WTC11 (cell line): ENCODE measurements around the gene TXNRD1. TPM values are rescaled to one million over a fixed set of nuclear protein-coding genes. Genes with fewer than 3 reads are reported as not detected.
A peak's percentile ranks its signal among the peaks of the same experiment; 100 is the strongest.

Experiments used
- ATAC-seq: fragments of 200-7000 bp; cut with Tn5 transposase; 2 replicates; pipeline ENCODE4 v1.10.0; 2021; ENCODE audit warnings: mild to moderate bottlenecking, moderate library complexity
- CTCF ChIA-PET: fragments of 300-600 bp; sonication (Branson Sonifier 250); formaldehyde crosslinking; loops from one replicate; lab custom pipeline; 2021; ENCODE audit warnings: antibody characterized with exemption; lab: Charles Lee
- POLR2A ChIA-PET: fragments of 350-600 bp; sonication (Branson Sonifier 250); formaldehyde crosslinking; loops from one replicate; lab custom pipeline; 2021; ENCODE audit warnings: antibody characterized with exemption; lab: Charles Lee
- DNase-seq: peaks from one replicate; pipeline ENCODE4 v3.0.0; 2021; ENCODE audit warnings: low spot score
- H3K27ac Mint-ChIP-seq: 2 replicates; pipeline ENCODE4 v1.8.0; 2021; ENCODE audit warnings: mixed read lengths
- H3K27me3 Mint-ChIP-seq: 2 replicates; pipeline ENCODE4 v1.8.0; 2021; ENCODE audit warnings: low read depth, mild to moderate bottlenecking, moderate library complexity, mixed read lengths
- H3K36me3 Mint-ChIP-seq: 2 replicates; pipeline ENCODE4 v1.8.0; 2021; ENCODE audit warnings: mixed read lengths
- H3K4me1 Mint-ChIP-seq: 2 replicates; pipeline ENCODE4 v1.8.0; 2022; ENCODE audit warnings: mixed read lengths
- H3K4me3 Mint-ChIP-seq: 2 replicates; pipeline ENCODE4 v1.8.0; 2021; ENCODE audit warnings: mild to moderate bottlenecking, moderate library complexity, mixed read lengths
- H3K9me3 Mint-ChIP-seq: 2 replicates; pipeline ENCODE4 v1.8.0; 2021; ENCODE audit warnings: mixed read lengths
- ETV6 ChIP-seq: sonication (generic); formaldehyde crosslinking; IDR thresholded peaks from 2 replicates; pipeline ENCODE4 v1.8.1; 2022; ENCODE audit warnings: mild to moderate bottlenecking, missing genetic modification reagents
- GRHL2 ChIP-seq: fragments of 250-450 bp; sonication (Bioruptor Pico); IDR thresholded peaks from 2 replicates; pipeline ENCODE4 v1.8.0; 2022; ENCODE audit warnings: mild to moderate bottlenecking, moderate library complexity; ENCODE audit not compliant: insufficient replicate concordance, severe bottlenecking
- GTF2I ChIP-seq: fragments of 250-450 bp; sonication (Bioruptor Pico); conservative IDR thresholded peaks from 2 replicates; pipeline ENCODE4 v1.4.0; 2021; ENCODE audit warnings: mild to moderate bottlenecking
- NFYB ChIP-seq: sonication (generic); formaldehyde crosslinking; conservative IDR thresholded peaks from 2 replicates; pipeline ENCODE4 v1.8.0; 2022; ENCODE audit warnings: low read depth, missing genetic modification reagents
- RORB ChIP-seq: fragments of 250-450 bp; sonication (Bioruptor Pico); IDR thresholded peaks from 2 replicates; pipeline ENCODE4 v1.9.0; 2021; ENCODE audit warnings: mild to moderate bottlenecking
- TCF7 ChIP-seq: sonication (generic); formaldehyde crosslinking; IDR thresholded peaks from 2 replicates; pipeline ENCODE4 v1.8.0; 2022; ENCODE audit warnings: mild to moderate bottlenecking, low read depth, missing genetic modification reagents, moderate library complexity
- TEAD1 ChIP-seq: sonication (generic); formaldehyde crosslinking; IDR thresholded peaks from 2 replicates; pipeline ENCODE4 v1.8.0; 2022; ENCODE audit warnings: mild to moderate bottlenecking, missing genetic modification reagents
- TP53 ChIP-seq: sonication (generic); formaldehyde crosslinking; IDR thresholded peaks from 2 replicates; pipeline ENCODE4 v1.8.1; 2023; ENCODE audit warnings: mild to moderate bottlenecking, missing genetic modification reagents
- ZNF121 ChIP-seq: sonication (generic); formaldehyde crosslinking; IDR thresholded peaks from 2 replicates; pipeline ENCODE4 v1.8.0; 2023; ENCODE audit warnings: missing genetic modification reagents
- ZNF232 ChIP-seq: sonication (generic); formaldehyde crosslinking; IDR thresholded peaks from 2 replicates; pipeline ENCODE4 v1.8.0; 2022; ENCODE audit warnings: mild to moderate bottlenecking, missing genetic modification reagents
- ZNF317 ChIP-seq: sonication (generic); formaldehyde crosslinking; IDR thresholded peaks from 2 replicates; pipeline ENCODE4 v1.8.1; 2023; ENCODE audit warnings: low read depth, mild to moderate bottlenecking, moderate library complexity, missing genetic modification reagents, borderline replicate concordance
- ZNF416 ChIP-seq: fragments of 250-450 bp; sonication (Bioruptor Pico); IDR thresholded peaks from 2 replicates; pipeline ENCODE4 v1.9.0; 2021; ENCODE audit warnings: mild to moderate bottlenecking, inconsistent platforms
- total RNA-seq: library from RNA; stranded (reverse); gene quantifications from 3 replicates; pipeline ENCODE4 v1.2.3, GENCODE V29; 2021
- TF ChIP-seq, protein P1 (sequence below): fragments of 250-450 bp; sonication (Bioruptor Pico); IDR thresholded peaks from 2 replicates; pipeline ENCODE4 v1.8.0; 2021; ENCODE audit warnings: mild to moderate bottlenecking
- TF ChIP-seq, protein P2 (sequence below): sonication (generic); formaldehyde crosslinking; IDR thresholded peaks from 2 replicates; pipeline ENCODE4 v1.8.0; 2022; ENCODE audit warnings: mild to moderate bottlenecking, missing genetic modification reagents
- TF ChIP-seq, protein P3 (sequence below): sonication (generic); formaldehyde crosslinking; IDR thresholded peaks from 2 replicates; pipeline ENCODE4 v1.8.1; 2023; ENCODE audit warnings: mild to moderate bottlenecking, missing genetic modification reagents
- TF ChIP-seq, protein P4 (sequence below): sonication (generic); formaldehyde crosslinking; IDR thresholded peaks from 2 replicates; pipeline ENCODE4 v1.8.1; 2023; ENCODE audit warnings: mild to moderate bottlenecking, moderate library complexity, missing genetic modification reagents
- TF ChIP-seq, protein P5 (sequence below): sonication (generic); formaldehyde crosslinking; IDR thresholded peaks from 2 replicates; pipeline ENCODE4 v1.8.0; 2023; ENCODE audit warnings: missing genetic modification reagents
- TF ChIP-seq, protein P6 (sequence below): sonication (generic); formaldehyde crosslinking; IDR thresholded peaks from 2 replicates; pipeline ENCODE4 v1.8.0; 2023; ENCODE audit warnings: mild to moderate bottlenecking, missing genetic modification reagents
- TF ChIP-seq, protein P7 (sequence below): sonication (generic); formaldehyde crosslinking; IDR thresholded peaks from 2 replicates; pipeline ENCODE4 v1.8.0; 2022; ENCODE audit warnings: mild to moderate bottlenecking, missing genetic modification reagents

TXNRD1 gene
- total RNA-seq, 1 experiment from 2014 or later: 113 TPM

DNA sequence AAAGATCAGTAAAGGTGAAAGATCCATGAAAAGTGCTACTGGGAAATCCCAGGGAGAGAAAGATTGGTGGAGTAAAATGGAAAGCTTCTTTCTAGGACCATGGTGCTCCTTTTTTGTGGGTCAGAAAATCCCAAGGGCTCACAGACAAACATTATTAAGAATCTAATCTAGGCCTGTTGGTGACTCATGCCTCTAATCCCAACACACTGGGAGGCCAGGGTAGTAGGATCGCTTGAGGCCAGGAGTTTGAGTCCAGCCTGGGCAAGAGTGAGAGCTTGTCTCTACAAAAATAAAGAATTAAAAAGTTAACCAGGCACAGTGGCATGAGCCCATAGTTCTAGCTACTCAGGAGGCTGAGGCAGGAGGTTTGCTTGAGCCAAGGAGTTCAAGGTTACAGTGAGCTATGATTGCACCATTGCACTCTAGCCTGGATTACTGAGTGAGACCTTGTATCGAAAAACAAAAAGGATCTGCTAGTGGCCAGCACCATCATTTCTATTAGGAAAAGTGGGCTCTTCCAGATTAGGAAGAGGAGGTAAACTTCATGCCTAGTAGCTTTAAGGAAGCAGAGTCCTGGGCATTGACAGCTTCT lies 43.0 kb downstream of the TXNRD1 start:
- no peaks in the 10 kb centered on the region for H3K36me3 Mint-ChIP-seq
- DNase-seq (no peak), ATAC-seq (no peak)
- no peak overlapping the region for H3K27ac Mint-ChIP-seq
- ChIA-PET POLR2A (no interaction called here), CTCF (interaction anchor here (1.0 kb wide), 1 partner anchor 28 kb away, joined by 3 read pairs; no protein-coding TSS in a partner anchor)
- no peaks in the 10 kb centered on the region for H3K27me3 Mint-ChIP-seq
- H3K4me1 Mint-ChIP-seq: peaks cover 6% of the 10 kb centered on the region
- no peak overlapping the region for H3K4me3 Mint-ChIP-seq
- TF ChIP-seq, protein P1, sequence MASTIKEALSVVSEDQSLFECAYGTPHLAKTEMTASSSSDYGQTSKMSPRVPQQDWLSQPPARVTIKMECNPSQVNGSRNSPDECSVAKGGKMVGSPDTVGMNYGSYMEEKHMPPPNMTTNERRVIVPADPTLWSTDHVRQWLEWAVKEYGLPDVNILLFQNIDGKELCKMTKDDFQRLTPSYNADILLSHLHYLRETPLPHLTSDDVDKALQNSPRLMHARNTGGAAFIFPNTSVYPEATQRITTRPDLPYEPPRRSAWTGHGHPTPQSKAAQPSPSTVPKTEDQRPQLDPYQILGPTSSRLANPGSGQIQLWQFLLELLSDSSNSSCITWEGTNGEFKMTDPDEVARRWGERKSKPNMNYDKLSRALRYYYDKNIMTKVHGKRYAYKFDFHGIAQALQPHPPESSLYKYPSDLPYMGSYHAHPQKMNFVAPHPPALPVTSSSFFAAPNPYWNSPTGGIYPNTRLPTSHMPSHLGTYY: no peak
- no peak for TF ChIP-seq GTF2I (CRISPR knock-in tag)
- H3K9me3 Mint-ChIP-seq: no peaks in the 10 kb centered on the region

DNA sequence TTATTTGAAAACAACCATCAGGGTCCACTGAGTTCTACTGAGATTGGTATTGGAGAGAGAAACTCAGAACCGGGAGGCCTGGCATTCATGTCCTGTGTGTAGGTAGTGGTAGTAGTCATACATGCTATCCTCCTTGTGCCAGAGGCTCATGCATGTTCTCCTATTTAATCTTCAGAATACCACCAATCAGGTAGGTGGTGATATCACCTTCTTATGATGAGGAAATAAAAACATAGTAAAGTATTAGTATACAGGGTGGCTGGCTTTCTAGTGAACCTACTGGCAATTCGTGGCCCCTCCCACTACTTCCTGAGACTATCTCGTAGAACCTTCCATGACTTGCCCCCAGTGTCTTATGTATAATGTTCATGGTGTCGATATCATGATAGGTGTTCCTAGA lies 47.4 kb downstream of the TXNRD1 start:
- Mint-ChIP-seq H3K27me3 (no peaks in the 10 kb centered on the region), H3K4me1 (peaks cover 11% of the 10 kb centered on the region), H3K4me3 (no peak overlapping the region), H3K27ac (no peak overlapping the region), H3K9me3 (no peaks in the 10 kb centered on the region), H3K36me3 (no peaks in the 10 kb centered on the region)
- ATAC-seq: no peak
- DNase-seq: no peak
- CTCF ChIA-PET: no interaction called here
- POLR2A ChIA-PET: no interaction called here
- TF ChIP-seq ZNF121 (no peak), ZNF416 (CRISPR knock-in tag) (no peak), RORB (CRISPR knock-in tag) (no peak)
- TF ChIP-seq, protein P2, sequence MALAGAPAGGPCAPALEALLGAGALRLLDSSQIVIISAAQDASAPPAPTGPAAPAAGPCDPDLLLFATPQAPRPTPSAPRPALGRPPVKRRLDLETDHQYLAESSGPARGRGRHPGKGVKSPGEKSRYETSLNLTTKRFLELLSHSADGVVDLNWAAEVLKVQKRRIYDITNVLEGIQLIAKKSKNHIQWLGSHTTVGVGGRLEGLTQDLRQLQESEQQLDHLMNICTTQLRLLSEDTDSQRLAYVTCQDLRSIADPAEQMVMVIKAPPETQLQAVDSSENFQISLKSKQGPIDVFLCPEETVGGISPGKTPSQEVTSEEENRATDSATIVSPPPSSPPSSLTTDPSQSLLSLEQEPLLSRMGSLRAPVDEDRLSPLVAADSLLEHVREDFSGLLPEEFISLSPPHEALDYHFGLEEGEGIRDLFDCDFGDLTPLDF (CRISPR knock-in tag): no peak
- TF ChIP-seq, protein P3, sequence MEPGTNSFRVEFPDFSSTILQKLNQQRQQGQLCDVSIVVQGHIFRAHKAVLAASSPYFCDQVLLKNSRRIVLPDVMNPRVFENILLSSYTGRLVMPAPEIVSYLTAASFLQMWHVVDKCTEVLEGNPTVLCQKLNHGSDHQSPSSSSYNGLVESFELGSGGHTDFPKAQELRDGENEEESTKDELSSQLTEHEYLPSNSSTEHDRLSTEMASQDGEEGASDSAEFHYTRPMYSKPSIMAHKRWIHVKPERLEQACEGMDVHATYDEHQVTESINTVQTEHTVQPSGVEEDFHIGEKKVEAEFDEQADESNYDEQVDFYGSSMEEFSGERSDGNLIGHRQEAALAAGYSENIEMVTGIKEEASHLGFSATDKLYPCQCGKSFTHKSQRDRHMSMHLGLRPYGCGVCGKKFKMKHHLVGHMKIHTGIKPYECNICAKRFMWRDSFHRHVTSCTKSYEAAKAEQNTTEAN (CRISPR knock-in tag): no peak
- TF ChIP-seq, protein P4, sequence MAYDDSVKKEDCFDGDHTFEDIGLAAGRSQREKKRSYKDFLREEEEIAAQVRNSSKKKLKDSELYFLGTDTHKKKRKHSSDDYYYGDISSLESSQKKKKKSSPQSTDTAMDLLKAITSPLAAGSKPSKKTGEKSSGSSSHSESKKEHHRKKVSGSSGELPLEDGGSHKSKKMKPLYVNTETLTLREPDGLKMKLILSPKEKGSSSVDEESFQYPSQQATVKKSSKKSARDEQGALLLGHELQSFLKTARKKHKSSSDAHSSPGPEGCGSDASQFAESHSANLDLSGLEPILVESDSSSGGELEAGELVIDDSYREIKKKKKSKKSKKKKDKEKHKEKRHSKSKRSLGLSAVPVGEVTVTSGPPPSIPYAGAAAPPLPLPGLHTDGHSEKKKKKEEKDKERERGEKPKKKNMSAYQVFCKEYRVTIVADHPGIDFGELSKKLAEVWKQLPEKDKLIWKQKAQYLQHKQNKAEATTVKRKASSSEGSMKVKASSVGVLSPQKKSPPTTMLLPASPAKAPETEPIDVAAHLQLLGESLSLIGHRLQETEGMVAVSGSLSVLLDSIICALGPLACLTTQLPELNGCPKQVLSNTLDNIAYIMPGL: no peak

DNA sequence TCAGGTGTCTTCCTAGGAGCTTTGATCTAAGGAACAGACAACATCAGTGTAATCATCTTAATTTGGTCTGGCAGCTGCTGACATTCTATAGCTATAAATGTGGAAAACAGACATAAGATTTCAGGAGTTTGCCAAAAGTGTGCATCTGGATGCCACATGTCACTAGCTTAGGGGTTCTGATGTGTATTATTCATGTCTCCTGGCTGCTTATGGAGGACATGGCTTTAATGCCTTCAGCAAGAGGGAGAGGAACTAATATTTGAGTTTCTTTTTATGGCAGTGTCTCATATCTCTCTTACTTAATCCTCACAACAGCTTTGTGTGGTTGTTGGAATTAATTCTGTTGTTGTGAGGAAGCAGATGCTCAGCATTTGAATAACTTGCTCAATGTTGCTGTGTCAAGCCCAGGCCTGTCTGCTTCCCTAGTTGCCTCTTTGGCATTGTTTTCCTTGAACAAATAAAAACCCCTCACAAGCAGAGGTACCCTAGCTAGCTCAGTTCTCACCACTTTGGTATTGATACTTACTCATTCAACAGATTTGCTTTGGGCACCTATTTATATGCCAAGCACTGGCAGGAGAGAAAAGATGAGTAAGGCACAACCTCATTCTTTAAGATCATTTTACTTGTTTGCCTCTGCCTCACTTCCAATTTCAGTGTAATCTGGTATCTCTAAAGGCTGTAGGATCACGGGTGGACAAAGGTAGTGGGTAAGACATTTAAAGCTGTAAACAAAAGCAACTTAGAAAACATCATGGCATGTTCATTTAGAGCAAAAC lies 48.2 kb downstream of the TXNRD1 start:
- ATAC-seq (no peak), DNase-seq (no peak)
- ChIA-PET POLR2A (no interaction called here), CTCF (no interaction called here)
- H3K36me3 Mint-ChIP-seq: no peaks in the 10 kb centered on the region
- no peak overlapping the region for H3K4me3 Mint-ChIP-seq
- no peaks in the 10 kb centered on the region for H3K27me3 Mint-ChIP-seq
- H3K4me1 Mint-ChIP-seq: peaks cover 11% of the 10 kb centered on the region
- peak overlapping the region; percentile 16 for H3K27ac Mint-ChIP-seq
- no peaks in the 10 kb centered on the region for H3K9me3 Mint-ChIP-seq
- TF ChIP-seq GRHL2 (CRISPR knock-in tag) (no peak), ZNF317 (CRISPR knock-in tag) (no peak), TCF7 (no peak), NFYB (CRISPR knock-in tag) (no peak), TP53 (CRISPR knock-in tag) (no peak), TEAD1 (CRISPR knock-in tag) (no peak), ETV6 (CRISPR knock-in tag) (no peak), ZNF232 (no peak)
- TF ChIP-seq, protein P4: no peak
- TF ChIP-seq, protein P5, sequence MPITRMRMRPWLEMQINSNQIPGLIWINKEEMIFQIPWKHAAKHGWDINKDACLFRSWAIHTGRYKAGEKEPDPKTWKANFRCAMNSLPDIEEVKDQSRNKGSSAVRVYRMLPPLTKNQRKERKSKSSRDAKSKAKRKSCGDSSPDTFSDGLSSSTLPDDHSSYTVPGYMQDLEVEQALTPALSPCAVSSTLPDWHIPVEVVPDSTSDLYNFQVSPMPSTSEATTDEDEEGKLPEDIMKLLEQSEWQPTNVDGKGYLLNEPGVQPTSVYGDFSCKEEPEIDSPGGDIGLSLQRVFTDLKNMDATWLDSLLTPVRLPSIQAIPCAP: no peak
- TF ChIP-seq, protein P6, sequence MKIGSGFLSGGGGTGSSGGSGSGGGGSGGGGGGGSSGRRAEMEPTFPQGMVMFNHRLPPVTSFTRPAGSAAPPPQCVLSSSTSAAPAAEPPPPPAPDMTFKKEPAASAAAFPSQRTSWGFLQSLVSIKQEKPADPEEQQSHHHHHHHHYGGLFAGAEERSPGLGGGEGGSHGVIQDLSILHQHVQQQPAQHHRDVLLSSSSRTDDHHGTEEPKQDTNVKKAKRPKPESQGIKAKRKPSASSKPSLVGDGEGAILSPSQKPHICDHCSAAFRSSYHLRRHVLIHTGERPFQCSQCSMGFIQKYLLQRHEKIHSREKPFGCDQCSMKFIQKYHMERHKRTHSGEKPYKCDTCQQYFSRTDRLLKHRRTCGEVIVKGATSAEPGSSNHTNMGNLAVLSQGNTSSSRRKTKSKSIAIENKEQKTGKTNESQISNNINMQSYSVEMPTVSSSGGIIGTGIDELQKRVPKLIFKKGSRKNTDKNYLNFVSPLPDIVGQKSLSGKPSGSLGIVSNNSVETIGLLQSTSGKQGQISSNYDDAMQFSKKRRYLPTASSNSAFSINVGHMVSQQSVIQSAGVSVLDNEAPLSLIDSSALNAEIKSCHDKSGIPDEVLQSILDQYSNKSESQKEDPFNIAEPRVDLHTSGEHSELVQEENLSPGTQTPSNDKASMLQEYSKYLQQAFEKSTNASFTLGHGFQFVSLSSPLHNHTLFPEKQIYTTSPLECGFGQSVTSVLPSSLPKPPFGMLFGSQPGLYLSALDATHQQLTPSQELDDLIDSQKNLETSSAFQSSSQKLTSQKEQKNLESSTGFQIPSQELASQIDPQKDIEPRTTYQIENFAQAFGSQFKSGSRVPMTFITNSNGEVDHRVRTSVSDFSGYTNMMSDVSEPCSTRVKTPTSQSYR: no peak
- TF ChIP-seq, protein P7, sequence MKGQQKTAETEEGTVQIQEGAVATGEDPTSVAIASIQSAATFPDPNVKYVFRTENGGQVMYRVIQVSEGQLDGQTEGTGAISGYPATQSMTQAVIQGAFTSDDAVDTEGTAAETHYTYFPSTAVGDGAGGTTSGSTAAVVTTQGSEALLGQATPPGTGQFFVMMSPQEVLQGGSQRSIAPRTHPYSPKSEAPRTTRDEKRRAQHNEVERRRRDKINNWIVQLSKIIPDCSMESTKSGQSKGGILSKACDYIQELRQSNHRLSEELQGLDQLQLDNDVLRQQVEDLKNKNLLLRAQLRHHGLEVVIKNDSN: no peak
